ENCODE measurements around the gene PCDH8.
A peak's percentile ranks its signal among the peaks of the same experiment; 100 is the strongest.
"Not testable (repeated sequence)": the region's sequence is repeated elsewhere in the genome, so short reads cannot be mapped to it uniquely, and the experiment has no call there.

The PCDH8 gene

GRCh38 chr13:52849291-52850071, 1.0 kb upstream of the PCDH8 start:
- DNase-seq = peak; percentile 37

GRCh38 chr13:52847682-52848432, 583 bp downstream of the PCDH8 start:
- no peak for DNase-seq

- no peak for DNase-seq
Observed at GRCh38 chr13:52847322-52847681, 1.1 kb downstream of the PCDH8 start.

- DNase-seq = no peak
Observed at GRCh38 chr13:52846567-52847321, 1.7 kb downstream of the PCDH8 start.

- peak; percentile 40 for DNase-seq
Observed at GRCh38 chr13:52845766-52846566, 2.5 kb downstream of the PCDH8 start.

- peak; percentile 71 for DNase-seq
Observed at GRCh38 chr13:52845334-52845761, 3.1 kb downstream of the PCDH8 start.

GRCh38 chr13:52844836-52845235, 3.6 kb downstream of the PCDH8 start:
- DNase-seq = no peak

GRCh38 chr13:52842441-52842840, 6.0 kb downstream of the PCDH8 start:
- DNase-seq = peak; percentile 89

- no peak for DNase-seq
Observed at GRCh38 chr13:52840066-52840465, 8.4 kb downstream of the PCDH8 start.

- no peak for DNase-seq
Observed at GRCh38 chr13:52838433-52839107, 9.9 kb downstream of the PCDH8 start.

- DNase-seq = no peak
Observed at GRCh38 chr13:52837850-52838249, 10.6 kb downstream of the PCDH8 start.

- no peak for DNase-seq
Observed at GRCh38 chr13:52835071-52835839, 13.2 kb downstream of the PCDH8 start.

- DNase-seq = no peak
Observed at GRCh38 chr13:52833296-52833875, 15.1 kb downstream of the PCDH8 start.

GRCh38 chr13:52832313-52832712, 16.1 kb downstream of the PCDH8 start:
- peak; percentile 94 for DNase-seq

GRCh38 chr13:52830946-52831345, 17.5 kb downstream of the PCDH8 start:
- no peak for DNase-seq

GRCh38 chr13:52827839-52828238, 20.6 kb downstream of the PCDH8 start:
- DNase-seq = no peak

- not testable (repeated sequence) for DNase-seq
Observed at GRCh38 chr13:52817886-52818285, 30.6 kb downstream of the PCDH8 start.

GRCh38 chr13:52815330-52815729, 33.1 kb downstream of the PCDH8 start:
- DNase-seq = no peak

- DNase-seq = no peak
Observed at GRCh38 chr13:52812941-52813340, 35.5 kb downstream of the PCDH8 start.

- no peak for DNase-seq
Observed at GRCh38 chr13:52811841-52812240, 36.6 kb downstream of the PCDH8 start.

- DNase-seq = no peak
Observed at GRCh38 chr13:52810526-52810925, 37.9 kb downstream of the PCDH8 start.

Measured in NCI-H748 treated with DMSO at 0.1 percent for 48 hours (cell line).